Activated CD8-positive, alpha-beta memory T cell treated with anti-CD3 and anti-CD28 coated beads, Interleukin-2, amount 50 U/mL, for 1 hour (primary cell): Measurements from ENCODE around the gene LRRC27.
A peak's percentile ranks its signal among the peaks of the same experiment; 100 is the strongest.

Source experiments
- DNase-seq: peaks from one replicate; pipeline ENCODE4 v3.0.0-alpha.2; 2020; ENCODE audit errors: extremely low read depth

Gene LRRC27

DNA sequence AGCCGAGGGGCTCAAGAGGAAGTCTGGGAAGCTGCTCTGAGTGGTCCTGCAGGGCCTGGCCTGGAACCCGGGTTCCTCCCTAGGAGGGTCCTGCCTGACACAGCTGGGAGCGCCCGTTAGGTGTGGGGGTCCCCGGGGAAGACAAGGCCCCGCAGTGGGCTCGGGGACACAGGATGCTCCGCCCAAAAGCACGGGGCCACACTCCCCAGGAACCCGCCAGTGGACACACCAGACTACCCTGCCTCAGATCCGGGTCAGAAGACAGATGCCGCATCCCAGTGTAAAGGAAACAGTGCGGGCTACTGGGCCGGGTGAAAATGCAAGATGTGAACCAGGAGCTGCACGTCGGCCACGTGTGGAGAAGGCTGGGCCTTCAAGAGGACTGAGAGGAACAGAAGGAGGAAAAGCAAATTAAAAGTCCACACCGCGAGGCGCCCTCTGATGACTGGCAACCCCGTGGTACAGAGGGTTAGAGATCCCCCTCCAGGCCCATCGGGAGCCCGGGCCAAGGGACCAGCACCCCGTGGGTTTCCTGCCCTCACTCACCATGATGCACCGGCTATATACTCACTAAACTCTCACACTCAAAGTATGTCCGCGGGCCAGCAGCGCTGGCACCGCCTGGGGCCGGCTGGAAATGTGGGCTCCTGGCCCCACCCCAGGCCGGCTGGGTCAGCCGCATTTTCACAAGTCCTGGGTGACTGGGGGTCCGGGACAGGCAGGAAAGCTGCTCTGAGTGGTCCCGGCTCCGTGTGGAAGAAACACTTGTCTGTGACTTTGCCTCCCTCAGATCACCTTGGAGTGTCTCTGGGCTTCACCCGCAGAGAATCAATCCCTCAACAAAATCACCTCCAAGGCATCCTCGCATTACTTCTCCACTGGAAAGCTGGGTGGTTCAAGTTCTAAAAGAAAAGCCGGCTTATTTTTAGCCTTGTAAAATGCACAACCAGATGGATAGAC is 30.3 kb upstream of the LRRC27 start:
- DNase-seq = no peak

DNA sequence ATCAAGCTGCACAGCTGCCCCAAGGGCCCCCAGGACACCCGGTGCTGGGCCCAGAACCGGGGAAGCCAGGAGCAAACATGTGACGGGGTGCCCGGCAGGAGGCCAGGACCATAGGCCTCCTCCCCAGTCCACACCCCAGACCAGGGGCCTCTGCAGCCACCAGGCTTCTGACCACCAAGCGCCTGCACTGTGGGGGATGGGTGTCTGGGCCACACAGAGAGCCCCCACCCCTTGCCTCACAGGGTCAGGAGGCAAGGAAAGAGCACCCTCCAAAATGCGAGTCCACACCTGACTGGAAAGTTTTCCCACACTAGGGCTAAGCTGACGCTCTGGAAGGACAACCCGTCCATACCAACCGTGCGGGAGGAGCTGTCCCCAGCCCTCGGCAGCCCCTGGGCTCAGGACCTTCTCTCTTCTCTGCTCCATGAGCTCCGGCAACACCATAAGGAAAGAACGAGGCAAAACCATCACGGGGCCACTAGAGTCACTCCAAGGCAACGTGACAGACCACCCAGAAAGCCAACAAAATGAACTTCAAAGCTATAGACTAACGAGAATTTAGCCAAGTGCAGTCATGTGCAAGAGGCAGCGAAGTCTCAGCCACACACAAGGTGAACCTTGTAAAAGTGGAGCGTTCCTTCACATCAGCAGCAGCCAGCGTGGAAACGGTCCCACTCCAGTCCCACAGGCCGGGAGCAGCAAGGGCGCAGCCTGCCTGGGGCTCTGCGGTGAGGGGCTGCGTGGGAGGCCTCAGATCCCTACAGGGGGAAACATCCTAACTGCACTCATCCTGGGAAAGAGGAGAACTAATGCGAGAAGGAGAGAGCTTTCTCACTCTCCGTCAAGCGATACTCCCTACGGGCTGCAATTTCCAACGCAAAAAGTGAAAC is 29.3 kb upstream of the LRRC27 start:
- DNase-seq = no peak

- no peak for DNase-seq
Measured at GRCh38 chr10:132303361-132304115, 28.5 kb upstream of the LRRC27 start.

DNA sequence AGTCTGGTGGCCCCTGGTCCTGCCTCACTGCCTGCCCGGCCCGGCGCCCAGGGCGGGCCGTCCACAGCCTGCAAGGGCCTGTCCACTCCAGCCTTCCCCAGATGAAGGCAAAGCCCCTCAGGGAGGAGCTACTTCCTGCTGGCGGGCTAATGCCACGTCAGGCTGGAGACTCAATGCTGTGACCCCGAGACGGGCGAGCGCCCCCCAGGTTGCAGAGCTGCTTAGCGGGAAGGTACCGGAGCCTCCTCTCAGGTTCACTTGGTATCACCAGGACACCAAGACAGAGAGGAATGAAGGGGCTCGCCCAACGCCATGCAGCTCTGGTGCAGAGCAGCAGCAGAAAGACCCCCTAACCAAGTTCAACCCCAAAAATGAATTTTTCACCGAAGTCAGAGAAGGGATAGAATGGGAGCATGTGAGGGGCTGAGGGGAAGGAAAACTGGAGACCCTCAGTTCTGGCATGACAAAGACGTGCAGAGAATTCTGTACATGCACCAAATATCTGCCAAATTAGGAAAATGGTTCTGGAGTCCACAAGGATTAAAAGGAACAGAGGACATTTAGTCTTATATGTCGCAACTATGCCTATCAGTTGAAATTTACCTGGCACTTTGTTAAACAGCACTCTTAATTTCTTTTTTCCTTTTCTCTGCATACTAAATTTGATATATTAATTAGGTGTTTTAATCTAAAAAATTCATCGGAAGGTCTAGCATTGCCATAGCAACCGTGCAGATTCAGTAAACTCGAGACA is 27.1 kb upstream of the LRRC27 start:
- DNase-seq = no peak

DNA sequence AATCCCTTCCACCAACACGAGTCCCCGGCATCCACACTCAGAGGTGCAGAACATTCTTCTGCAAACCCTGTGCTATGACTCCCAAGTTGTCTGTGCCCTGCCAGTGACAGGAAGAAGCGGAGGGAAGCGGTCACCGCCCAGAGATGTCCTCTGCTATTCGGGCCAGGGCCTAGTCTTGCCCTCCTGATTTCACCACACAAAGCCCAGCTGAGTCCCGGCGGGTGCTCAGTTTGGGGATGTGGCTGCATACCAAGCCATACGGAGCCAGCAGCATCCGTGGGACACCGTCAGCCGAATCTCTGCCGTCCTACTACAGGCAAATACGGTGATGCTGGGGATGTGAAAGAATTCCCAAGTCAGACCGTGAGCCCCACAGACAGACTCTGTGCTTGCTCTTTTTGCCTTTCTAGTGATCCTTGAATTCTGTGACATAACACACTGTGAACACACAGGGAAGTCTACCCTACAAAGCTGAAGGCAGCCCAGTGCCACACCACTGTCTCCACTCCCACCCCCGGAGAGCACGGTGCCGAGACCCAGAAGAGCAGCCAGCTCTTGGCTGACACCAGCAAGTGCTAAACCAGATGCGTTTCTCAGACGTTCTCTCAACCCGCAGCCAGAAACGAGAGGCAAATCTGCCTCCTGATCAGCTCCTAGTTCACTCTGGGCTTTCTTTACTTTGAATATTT is 26.2 kb upstream of the LRRC27 start:
- no peak for DNase-seq

GRCh38 chr10:132306343-132306685 is 25.7 kb upstream of the LRRC27 start:
- DNase-seq = no peak

DNA sequence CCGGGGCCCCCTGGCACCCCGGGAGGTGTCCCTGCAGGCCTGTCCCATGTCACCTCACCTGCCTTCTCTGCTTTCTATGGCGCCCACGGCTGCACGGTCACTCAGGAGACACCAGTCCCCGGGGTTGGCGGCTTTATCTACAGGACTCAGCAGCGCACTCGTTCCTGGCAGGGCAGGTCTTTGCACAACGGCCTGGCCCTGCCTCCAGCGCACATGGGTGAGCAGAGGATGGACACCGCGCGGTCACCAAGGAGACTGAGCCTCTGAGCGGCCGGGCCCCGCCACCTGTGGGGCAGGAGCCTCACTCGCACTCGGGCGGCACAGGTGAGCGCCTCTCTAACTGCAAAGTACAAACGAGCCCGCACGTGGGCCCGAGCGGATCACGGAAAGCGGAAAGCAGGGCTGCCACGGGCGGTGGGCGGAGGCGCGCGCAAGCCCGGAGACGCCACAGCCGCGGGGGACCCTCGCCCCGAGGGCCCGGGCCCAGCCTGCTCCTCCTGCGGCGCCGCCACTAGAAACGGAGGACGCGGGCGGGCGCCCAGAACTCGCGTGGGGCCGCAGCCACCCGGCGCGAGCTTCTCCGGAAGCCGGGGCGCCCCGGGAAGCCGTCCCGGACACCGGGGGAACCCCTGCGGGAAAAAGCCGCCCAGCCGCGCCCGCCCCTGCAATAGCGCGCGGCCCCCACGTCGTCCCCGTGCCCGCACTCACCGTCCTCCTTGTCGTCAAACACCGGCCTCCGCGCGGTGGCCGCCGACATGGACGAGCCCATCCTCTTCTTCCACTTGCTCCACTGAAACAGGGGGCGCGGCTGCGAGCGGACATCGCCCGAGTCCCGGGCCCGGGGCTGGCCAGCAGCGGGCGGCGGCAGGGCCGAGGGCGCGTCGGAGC is 24.9 kb upstream of the LRRC27 start:
- no peak for DNase-seq

DNA sequence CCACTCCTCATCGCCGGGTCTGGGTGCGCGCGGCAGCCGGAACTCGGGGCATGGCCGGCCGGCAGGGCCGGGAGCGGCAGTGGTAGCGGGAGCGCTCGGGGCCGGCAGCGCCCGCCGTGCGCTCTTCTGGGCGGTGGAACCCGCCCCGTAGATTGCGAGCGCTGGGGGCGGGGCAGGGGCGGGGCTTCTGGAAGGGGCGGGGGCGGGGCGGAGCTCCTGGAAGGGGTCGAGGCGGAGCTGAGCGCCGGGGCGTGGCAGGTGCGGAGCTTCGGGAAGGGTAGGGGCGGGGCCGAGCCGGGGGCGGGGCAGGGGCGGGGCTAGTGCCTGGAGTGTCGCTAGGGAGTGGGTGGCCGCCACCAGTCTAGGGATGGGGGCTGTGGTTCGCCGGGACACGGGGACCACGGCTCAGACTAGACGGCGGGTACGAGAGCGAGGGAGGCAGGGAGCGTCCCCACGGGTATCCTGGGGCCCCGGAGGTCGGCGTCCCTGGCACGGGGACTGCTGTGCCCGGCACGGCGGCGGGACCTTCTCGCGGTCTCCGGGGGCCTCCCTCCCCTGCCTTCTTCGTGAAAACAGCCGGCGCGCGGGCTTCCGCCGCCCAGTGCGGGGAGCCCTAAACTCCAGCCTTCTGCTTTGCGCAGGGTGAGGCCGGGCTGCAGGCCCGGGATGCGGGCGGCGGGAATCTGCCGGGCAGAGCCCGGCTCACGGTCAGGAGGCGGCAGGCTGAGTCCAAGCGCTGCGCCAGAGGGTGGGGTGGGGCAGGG is 24.0 kb upstream of the LRRC27 start, which contains the start of gene STK32C:
Gene STK32C, minus strand, starts transcription at position 128 of the 764 bp plus-strand sequence. Its CDS starts 117 bp downstream, at position 11.
- peak; percentile 80 for DNase-seq

- DNase-seq = no peak
Measured at GRCh38 chr10:132308587-132309470, 23.2 kb upstream of the LRRC27 start.

DNA sequence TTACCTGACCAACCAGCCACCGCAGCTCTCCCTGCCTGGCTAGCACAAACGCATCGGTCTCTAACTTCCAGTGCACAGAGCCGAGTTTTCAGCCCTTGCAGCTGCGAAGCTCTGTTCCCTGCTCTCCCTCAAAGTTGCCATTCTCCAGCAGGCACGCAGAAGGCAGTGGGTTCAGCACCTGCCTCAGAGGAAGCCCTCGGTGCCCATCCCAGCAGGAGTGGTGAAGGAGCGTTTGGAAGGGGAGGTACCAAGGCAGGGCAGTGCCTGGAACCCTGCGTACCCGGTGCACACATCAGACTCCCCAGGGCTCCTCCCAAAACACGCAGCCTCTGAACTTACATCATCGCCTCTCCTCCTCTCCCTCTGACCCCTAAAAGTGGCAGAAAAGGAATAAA is 22.5 kb upstream of the LRRC27 start:
- no peak for DNase-seq

DNA sequence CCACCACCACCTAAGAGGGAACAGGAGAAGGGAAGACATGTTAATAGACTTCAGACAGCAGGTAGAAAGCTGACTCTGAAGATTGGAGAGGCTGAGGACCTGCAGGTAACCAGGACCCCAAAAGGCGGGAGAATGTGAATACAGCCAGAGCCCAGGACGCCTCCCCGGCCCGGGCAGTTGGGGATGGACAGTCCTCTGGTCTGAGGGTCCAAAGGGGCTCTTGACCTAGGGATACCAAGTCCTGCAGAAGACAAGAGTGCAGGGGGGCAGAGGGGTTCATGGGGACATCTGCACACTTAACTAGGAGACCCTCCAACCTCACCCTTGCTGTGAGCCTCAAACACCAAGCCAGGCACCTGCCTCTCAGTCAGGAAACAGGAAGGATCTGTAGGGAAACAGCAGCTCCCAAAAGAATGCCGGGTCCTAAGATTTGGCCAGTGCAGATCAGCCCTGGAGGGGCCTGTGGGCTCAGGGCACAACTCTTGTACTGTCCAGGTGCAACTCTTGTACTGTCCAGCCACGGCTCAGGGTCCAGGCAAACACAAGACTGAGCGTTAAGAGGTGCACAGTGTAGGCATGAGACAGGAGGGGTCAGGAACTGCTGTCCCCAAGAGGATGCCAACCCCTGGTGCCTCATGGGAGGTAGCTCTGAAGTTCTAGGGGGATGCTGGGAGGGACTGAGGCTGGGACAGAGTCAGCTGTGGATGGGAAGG is 22.0 kb upstream of the LRRC27 start:
- no peak for DNase-seq

- no peak for DNase-seq
Measured at GRCh38 chr10:132310701-132311337, 21.2 kb upstream of the LRRC27 start.

DNA sequence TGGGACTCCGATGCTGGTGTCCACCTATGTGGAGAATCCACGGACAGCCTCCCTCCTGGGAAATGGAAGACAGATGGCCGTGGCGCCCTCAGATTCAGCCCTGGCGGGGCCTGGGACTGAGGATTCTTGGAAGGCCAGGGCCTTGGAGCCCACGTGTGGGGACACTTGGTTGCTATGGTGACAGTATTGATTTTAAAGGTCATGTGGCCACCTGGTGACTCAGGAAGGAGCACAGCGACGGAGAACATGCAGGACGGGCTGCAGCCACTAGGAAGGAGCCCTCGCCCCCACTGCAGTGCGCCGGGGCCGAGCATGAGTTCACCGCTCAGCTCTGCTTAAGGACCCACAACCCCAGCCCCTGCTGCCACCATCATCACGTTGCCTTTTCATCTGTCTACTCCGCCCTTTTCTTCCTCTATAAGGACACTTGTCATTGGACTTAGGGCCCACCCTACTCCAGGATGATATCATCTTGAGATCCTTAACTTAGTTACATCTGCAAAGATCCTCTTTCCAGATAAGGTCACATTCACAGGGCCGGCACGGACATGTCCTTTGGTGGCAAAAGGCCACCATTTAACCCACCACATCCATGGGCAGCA is 20.6 kb upstream of the LRRC27 start:
- no peak for DNase-seq

GRCh38 chr10:132313305-132313704 is 18.7 kb upstream of the LRRC27 start:
- DNase-seq = no peak

GRCh38 chr10:132313865-132314264 is 18.1 kb upstream of the LRRC27 start:
- DNase-seq = no peak

- no peak for DNase-seq
Measured at GRCh38 chr10:132314336-132314735, 17.7 kb upstream of the LRRC27 start.
